Measurements from ENCODE around the gene AIRE. TPM values are rescaled to one million over a fixed set of nuclear protein-coding genes. Genes with fewer than 3 reads are reported as not detected.
"Not testable (repeated sequence)": the region's sequence is repeated elsewhere in the genome, so short reads cannot be mapped to it uniquely, and the experiment has no call there.

Gene AIRE
- total RNA-seq, 2 donors from 2014 or later: 1.0 TPM; not detected in 1

DNA sequence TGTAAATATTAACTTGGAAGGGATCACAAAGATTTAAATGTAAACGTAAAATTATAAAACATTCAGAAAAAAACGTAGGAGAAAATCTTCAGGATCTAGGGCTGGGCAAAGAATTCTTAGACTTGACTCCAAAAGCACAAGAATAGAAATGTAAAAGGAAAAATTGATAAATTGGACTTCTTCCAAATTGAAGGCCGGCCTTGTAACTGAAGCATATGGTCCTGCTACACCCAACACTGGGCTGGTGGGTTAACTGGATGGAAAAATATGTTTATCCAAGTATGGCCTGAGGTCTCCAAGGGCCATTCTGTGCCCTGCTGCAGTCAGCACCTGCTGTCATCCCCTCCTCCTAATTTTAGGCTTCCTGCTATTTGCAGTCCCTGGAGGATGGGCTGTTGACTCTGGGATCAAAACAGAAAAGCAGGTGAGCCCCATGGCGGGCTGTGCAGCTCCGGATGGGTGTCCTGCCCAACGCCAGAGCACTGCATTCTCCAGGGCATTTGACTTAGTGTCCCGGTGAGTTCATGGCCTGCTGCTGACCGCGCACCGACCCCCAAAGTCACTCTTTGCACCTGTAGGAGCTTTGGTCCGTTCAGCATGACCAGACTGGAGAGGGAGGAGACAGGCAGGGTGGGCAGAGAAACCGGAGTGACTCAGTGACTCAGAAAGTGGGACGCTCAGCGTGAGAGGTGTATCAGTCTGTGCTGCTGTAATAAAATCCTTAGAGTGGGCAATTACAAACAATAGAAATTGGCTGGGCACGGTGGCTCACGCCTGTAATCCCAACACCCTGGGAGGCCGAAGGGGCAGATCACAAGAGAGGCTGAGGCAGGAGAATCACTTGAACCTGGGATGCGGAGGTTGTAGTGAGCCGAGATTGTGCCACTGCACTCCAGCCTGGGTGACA, 6.1 kb upstream of the AIRE start:
- no peaks in the 10 kb centered on the region for H3K9me3 ChIP-seq
- no peak overlapping the region for H3K4me3 ChIP-seq
- DNase-seq (no peak), ATAC-seq (no peak)
- no peaks in the 10 kb centered on the region for H3K36me3 ChIP-seq (replicated peaks in 1 of 2; ENCODE audit: insufficient read depth in 1 of 2, low read depth in 2 of 2)
- H3K4me1 ChIP-seq: no peaks in the 10 kb centered on the region
- no peak overlapping the region for H3K27ac ChIP-seq
- no peaks in the 10 kb centered on the region for H3K27me3 ChIP-seq
- intact Hi-C loops (cut with DNase I): no loop called here
- TF ChIP-seq CTCF (IDR thresholded peaks at IDR 0.05) (no peak), POLR2A (IDR thresholded peaks at IDR 0.05) (no peak)
- WGBS, 2 donors: 83 to 84% methylated on average over 19 of the region's 19 CpGs

DNA sequence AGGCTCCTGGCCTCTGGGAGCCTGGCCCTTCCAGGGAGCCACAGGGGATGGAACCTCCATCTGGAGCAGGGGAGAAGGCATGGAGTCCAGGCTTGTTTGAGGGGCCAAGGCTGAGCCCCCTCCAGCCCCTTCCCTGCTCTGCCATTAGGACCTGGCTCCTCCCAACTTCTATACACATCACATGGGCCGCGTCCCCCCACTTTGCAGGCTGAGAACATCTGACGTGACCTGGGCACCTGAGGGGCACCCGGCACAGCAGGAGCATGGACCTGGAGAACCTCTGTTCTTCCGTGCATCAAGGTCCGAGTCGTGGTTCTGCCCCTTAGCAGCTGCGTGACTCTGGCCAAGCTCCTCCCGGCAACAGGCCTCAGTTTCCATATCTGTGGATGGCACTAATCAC, 3.9 kb upstream of the AIRE start:
- H3K27me3 ChIP-seq: no peaks in the 10 kb centered on the region
- DNase-seq (peak in 1 of 4 donors; percentile 9), ATAC-seq (no peak)
- no peak overlapping the region for H3K4me3 ChIP-seq
- 88 to 90% methylated on average over 2 to 9 of the region's 9 CpGs for WGBS, 2 donors
- no peaks in the 10 kb centered on the region for H3K9me3 ChIP-seq
- TF ChIP-seq POLR2A (IDR thresholded peaks at IDR 0.05): no peak
- TF ChIP-seq CTCF (IDR thresholded peaks at IDR 0.05): no peak
- no peak overlapping the region for H3K27ac ChIP-seq
- no peaks in the 10 kb centered on the region for H3K36me3 ChIP-seq (replicated peaks in 1 of 2; ENCODE audit: insufficient read depth in 1 of 2, low read depth in 2 of 2)
- peaks cover 7% of the 10 kb centered on the region for H3K4me1 ChIP-seq
- intact Hi-C loops (cut with DNase I): no loop called here

DNA sequence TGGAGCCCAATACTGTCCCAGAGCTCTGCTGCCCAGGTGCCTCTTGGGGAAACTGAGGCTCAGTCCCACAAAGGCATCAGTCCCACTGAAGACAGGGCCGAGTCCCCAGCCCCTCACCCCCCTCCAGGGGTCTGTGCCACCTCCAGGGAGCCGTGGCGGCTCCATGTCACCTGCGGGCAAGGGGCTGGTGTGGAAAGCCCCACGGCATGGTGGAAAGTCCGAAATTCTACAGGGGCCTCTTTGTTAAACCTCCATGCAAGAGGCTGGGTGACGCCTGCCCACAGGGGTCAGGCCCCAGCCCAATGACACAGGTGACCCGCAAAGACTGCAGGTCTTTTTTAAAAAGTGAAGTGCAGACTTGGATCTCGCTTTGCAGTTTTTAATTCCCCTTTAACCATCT, 3.3 kb upstream of the AIRE start:
- H3K4me1 ChIP-seq: peaks cover 7% of the 10 kb centered on the region
- no peak for ATAC-seq
- 57 to 69% methylated on average over 7 to 9 of the region's 9 CpGs for WGBS, 2 donors
- no peaks in the 10 kb centered on the region for H3K36me3 ChIP-seq (replicated peaks in 1 of 2; ENCODE audit: insufficient read depth in 1 of 2, low read depth in 2 of 2)
- no peak for DNase-seq
- intact Hi-C loops (cut with DNase I): no loop called here
- H3K9me3 ChIP-seq: no peaks in the 10 kb centered on the region
- H3K27me3 ChIP-seq: no peaks in the 10 kb centered on the region
- no peak for TF ChIP-seq CTCF (IDR thresholded peaks at IDR 0.05)
- no peak overlapping the region for H3K4me3 ChIP-seq
- H3K27ac ChIP-seq: no peak overlapping the region

DNA sequence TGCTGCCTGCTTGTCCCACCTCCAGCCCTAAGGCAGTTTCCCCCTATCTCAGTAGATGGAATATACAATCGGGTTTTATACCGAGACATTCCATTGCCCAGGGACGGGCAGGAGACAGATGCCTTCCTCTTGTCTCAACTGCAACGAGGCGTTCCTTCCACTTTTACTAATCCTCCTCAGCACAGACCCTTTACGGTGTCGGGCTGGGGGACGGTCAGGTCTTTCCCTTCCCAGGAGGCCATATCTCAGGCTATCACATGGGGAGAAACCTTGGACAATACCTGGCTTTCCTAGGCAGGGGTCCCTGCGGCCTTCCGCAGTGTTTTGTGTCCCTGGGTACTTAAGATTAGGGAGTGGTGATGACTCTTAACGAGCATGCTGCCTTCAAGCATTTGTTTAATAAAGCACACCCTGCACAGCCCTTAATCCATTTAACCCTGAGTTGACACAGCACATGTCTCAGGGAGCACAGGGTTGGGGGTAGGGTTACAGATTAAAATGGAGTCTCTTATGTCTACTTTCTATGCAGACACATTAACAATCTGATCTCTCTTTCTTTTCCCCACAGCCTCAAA, 2.4 kb upstream of the AIRE start:
- DNase-seq; H3K27me3 ChIP-seq; H3K4me1 ChIP-seq; H3K9me3 ChIP-seq; H3K4me3 ChIP-seq; H3K36me3 ChIP-seq (replicated peaks in 1 of 2; ENCODE audit: insufficient read depth in 1 of 2, low read depth in 2 of 2); ATAC-seq; intact Hi-C loops (cut with DNase I); H3K27ac ChIP-seq: not testable (repeated sequence)
- 47 to 61% methylated on average over 9 to 11 of the region's 11 CpGs for WGBS, 2 donors

- DNase-seq (no peak), ATAC-seq (no peak)
- Histone ChIP-seq H3K4me1 (peaks cover 7% of the 10 kb centered on the region), H3K27me3 (no peaks in the 10 kb centered on the region), H3K36me3 (replicated peaks in 1 of 2; ENCODE audit: insufficient read depth in 1 of 2, low read depth in 2 of 2) (no peaks in the 10 kb centered on the region), H3K27ac (no peak overlapping the region), H3K4me3 (no peak overlapping the region), H3K9me3 (no peaks in the 10 kb centered on the region)
- WGBS, 2 donors: 60 to 86% methylated on average over 7 to 10 of the region's 11 CpGs
- TF ChIP-seq CTCF (IDR thresholded peaks at IDR 0.05) (no peak), POLR2A (IDR thresholded peaks at IDR 0.05) (no peak)
- intact Hi-C loops (cut with DNase I): no loop called here
These were observed 1.7 kb upstream of the AIRE start for GRCh38 chr21:44283948-44284347.
